AG04450 (cell line): Measurements from ENCODE around the gene BAHD1. TPM values are rescaled to one million over a fixed set of nuclear protein-coding genes. Genes with fewer than 3 reads are reported as not detected.

Experiments
- CTCF ChIA-PET: fragments of 300-600, 350-600 bp; formaldehyde crosslinking; extraction: SDS; loops from one replicate; lab custom pipeline; 2022; ENCODE audit warnings: antibody characterized with exemption, inconsistent platforms; lab: Charles Lee
- POLR2A ChIA-PET: fragments of 350-600 bp; formaldehyde crosslinking; extraction: SDS; loops from one replicate; lab custom pipeline; 2021; ENCODE audit warnings: antibody characterized with exemption, inconsistent platforms; lab: Yijun Ruan, JAX
- DNase-seq: peaks from one replicate; pipeline ENCODE4 v3.0.0-alpha.2; 2011; ENCODE audit warnings: low read depth, low spot score
- H3K27ac ChIP-seq: one replicate; pipeline ENCODE4 v1.5.1; 2012; ENCODE audit warnings: low read depth, low read length, control low read depth
- H3K27me3 ChIP-seq: one replicate; pipeline ENCODE4 v1.6.0; 2012; ENCODE audit warnings: low read length; ENCODE audit not compliant: control insufficient read depth, insufficient read depth
- H3K4me3 ChIP-seq: 2 replicates; pipeline ENCODE4 v1.5.1; 2011; ENCODE audit warnings: mild to moderate bottlenecking, low read depth, low read length, control low read depth
- H3K9me3 ChIP-seq: 2 replicates; pipeline ENCODE4 v1.5.1; 2012; ENCODE audit warnings: low read length; ENCODE audit not compliant: control insufficient read depth, insufficient read depth
- CTCF ChIP-seq: IDR thresholded peaks from 2 replicates; pipeline ENCODE4 v1.5.1; 2011; ENCODE audit warnings: low read depth, low read length, control low read depth, inconsistent platforms
- polyA plus RNA-seq: library from polyadenylated mRNA; depleted of rRNA; stranded (reverse); fragments of >200 nt; gene quantifications from 2 replicates; pipeline ENCODE4 v1.2.3, GENCODE V29; 2011

The BAHD1 gene
- polyA plus RNA-seq, 1 experiment = 2.8 TPM

- no peaks in the 10 kb centered on the region for H3K9me3 ChIP-seq
- no peak for TF ChIP-seq CTCF
- H3K27me3 ChIP-seq = peaks cover 30% of the 10 kb centered on the region
- no peak overlapping the region for H3K27ac ChIP-seq
- DNase-seq = no peak
- ChIA-PET POLR2A (no interaction called here), CTCF (no interaction called here)
- H3K4me3 ChIP-seq = no peak overlapping the region
Measured at GRCh38 chr15:40428185-40428584, 12.6 kb upstream of the BAHD1 start.

GRCh38 chr15:40429068-40429710 is 11.6 kb upstream of the BAHD1 start:
- ChIA-PET POLR2A (no interaction called here), CTCF (interaction anchor here (1.5 kb wide), 1 partner anchor 155 kb away, joined by 5 read pairs; no protein-coding TSS in a partner anchor)
- TF ChIP-seq CTCF = no peak
- no peak for DNase-seq
- H3K9me3 ChIP-seq = no peaks in the 10 kb centered on the region
- no peak overlapping the region for H3K4me3 ChIP-seq
- no peak overlapping the region for H3K27ac ChIP-seq
- H3K27me3 ChIP-seq = peaks cover 39% of the 10 kb centered on the region

GRCh38 chr15:40430271-40430805 is 10.4 kb upstream of the BAHD1 start:
- DNase-seq = no peak
- H3K4me3 ChIP-seq = no peak overlapping the region
- TF ChIP-seq CTCF = no peak
- H3K9me3 ChIP-seq = no peaks in the 10 kb centered on the region; the same call in 1 of the 2 replicates
- ChIA-PET CTCF (interaction anchor here (1.1 to 1.5 kb wide), 2 partner anchors 19 to 156 kb away, joined by 4 to 5 read pairs; no protein-coding TSS in a partner anchor), POLR2A (interaction anchor here (0.8 kb wide), 1 partner anchor 25 kb away, joined by 3 read pairs; the partner anchor contains the start of gene IVD)
- no peak overlapping the region for H3K27ac ChIP-seq
- peaks cover 50% of the 10 kb centered on the region for H3K27me3 ChIP-seq

GRCh38 chr15:40435023-40435709 is 5.6 kb upstream of the BAHD1 start:
- TF ChIP-seq CTCF = no peak
- no peak overlapping the region for H3K27ac ChIP-seq
- no peaks in the 10 kb centered on the region; the same call in 1 of the 2 replicates for H3K9me3 ChIP-seq
- peaks cover 70% of the 10 kb centered on the region for H3K27me3 ChIP-seq
- CTCF ChIA-PET = no interaction called here
- POLR2A ChIA-PET = interaction anchor here (1.3 kb wide), 1 partner anchor 13 kb away, joined by 3 read pairs; no protein-coding TSS in a partner anchor
- DNase-seq = no peak
- H3K4me3 ChIP-seq = no peak overlapping the region
